H9 (cell line): Measurements from ENCODE around the gene MAP1S. TPM values are rescaled to one million over a fixed set of nuclear protein-coding genes. Genes with fewer than 3 reads are reported as not detected.
A peak's percentile ranks its signal among the peaks of the same experiment; 100 is the strongest.

Experiments used
- DNase-seq: peaks from one replicate; pipeline ENCODE4 v3.0.0-alpha.2; 2017
- H2AFZ ChIP-seq: one replicate; pipeline ENCODE4 v1.6.1; 2013; ENCODE audit warnings: mild to moderate bottlenecking, low read length, control low read depth, moderate library complexity
- H2AK5ac ChIP-seq: 2 replicates; pipeline ENCODE4 v1.6.1; 2013; ENCODE audit warnings: low read length, control low read depth, mixed read lengths; ENCODE audit not compliant: insufficient read length
- H2BK120ac ChIP-seq: one replicate; pipeline ENCODE4 v1.6.1; 2013; ENCODE audit warnings: low read depth, mild to moderate bottlenecking, low read length, control low read depth, inconsistent platforms; ENCODE audit not compliant: poor library complexity, severe bottlenecking
- H2BK12ac ChIP-seq: 2 replicates; pipeline ENCODE4 v1.6.1; 2013; ENCODE audit warnings: low read length, control low read depth, mixed read lengths, low read depth; ENCODE audit not compliant: insufficient read length
- H2BK15ac ChIP-seq: 2 replicates; pipeline ENCODE4 v1.6.1; 2013; ENCODE audit warnings: low read depth, low read length, control low read depth
- H2BK20ac ChIP-seq: one replicate; pipeline ENCODE4 v1.6.1; 2013; ENCODE audit warnings: low read depth, mild to moderate bottlenecking, low read length, control low read depth, inconsistent platforms; ENCODE audit not compliant: poor library complexity, severe bottlenecking
- H2BK5ac ChIP-seq: 2 replicates; pipeline ENCODE4 v1.6.1; 2013; ENCODE audit warnings: low read length, control low read depth, mixed read lengths; ENCODE audit not compliant: insufficient read length
- H3K14ac ChIP-seq: 2 replicates; pipeline ENCODE4 v1.6.1; 2013; ENCODE audit warnings: low read length, control low read depth; ENCODE audit not compliant: insufficient read depth
- H3K18ac ChIP-seq: 2 replicates; pipeline ENCODE4 v1.6.1; 2013; ENCODE audit warnings: low read depth, mild to moderate bottlenecking, mixed read lengths, low read length, control low read depth; ENCODE audit not compliant: insufficient read length
- H3K23ac ChIP-seq: 2 replicates; pipeline ENCODE4 v1.6.1; 2013; ENCODE audit warnings: low read length, control low read depth, mixed read lengths, low read depth; ENCODE audit not compliant: insufficient read length
- H3K23me2 ChIP-seq: 2 replicates; pipeline ENCODE4 v1.6.1; 2013; ENCODE audit warnings: low read depth, mild to moderate bottlenecking, mixed read lengths, low read length, control low read depth; ENCODE audit not compliant: insufficient read length, poor library complexity, severe bottlenecking
- H3K27ac ChIP-seq: 2 replicates; pipeline ENCODE4 v1.5.1; 2013; ENCODE audit warnings: low read length, control low read depth, mixed read lengths, low read depth; ENCODE audit not compliant: insufficient read length
- H3K27me3 ChIP-seq: 2 replicates; pipeline ENCODE4 v1.6.1; 2013; ENCODE audit warnings: low read length, control low read depth, inconsistent platforms; ENCODE audit not compliant: insufficient read depth
- H3K4ac ChIP-seq: 2 replicates; pipeline ENCODE4 v1.6.1; 2013; ENCODE audit warnings: low read depth, mild to moderate bottlenecking, control low read depth, inconsistent platforms, low read length, moderate library complexity
- H3K4me1 ChIP-seq: 2 replicates; pipeline ENCODE4 v1.6.1; 2013; ENCODE audit warnings: low read length, control low read depth, inconsistent platforms; ENCODE audit not compliant: insufficient read depth
- H3K4me2 ChIP-seq: 2 replicates; pipeline ENCODE4 v1.6.1; 2013; ENCODE audit warnings: low read length, control low read depth, mixed read lengths; ENCODE audit not compliant: insufficient read length, insufficient read depth
- H3K56ac ChIP-seq: 2 replicates; pipeline ENCODE4 v1.6.1; 2013; ENCODE audit warnings: low read depth, mild to moderate bottlenecking, mixed read lengths, low read length, control low read depth; ENCODE audit not compliant: insufficient read length
- H3K79me1 ChIP-seq: 2 replicates; pipeline ENCODE4 v1.6.1; 2013; ENCODE audit warnings: low read depth, mild to moderate bottlenecking, moderate library complexity, low read length, control low read depth, inconsistent platforms; ENCODE audit not compliant: insufficient read depth, poor library complexity, severe bottlenecking
- H3K79me2 ChIP-seq: 2 replicates; pipeline ENCODE4 v1.6.1; 2013; ENCODE audit warnings: low read length, control low read depth, inconsistent platforms; ENCODE audit not compliant: insufficient read depth
- H3K9ac ChIP-seq: 2 replicates; pipeline ENCODE4 v1.6.1; 2013; ENCODE audit warnings: low read length, control low read depth, mixed read lengths; ENCODE audit not compliant: insufficient read length; ENCODE audit errors: extremely low read depth
- H3K9me3 ChIP-seq: one replicate; pipeline ENCODE4 v1.6.1; 2013; ENCODE audit warnings: low read depth, low read length, inconsistent platforms; ENCODE audit not compliant: control insufficient read depth
- H3T11ph ChIP-seq: one replicate; pipeline ENCODE4 v1.6.1; 2013; ENCODE audit warnings: mild to moderate bottlenecking, low read length, control low read depth, inconsistent platforms
- H4K20me1 ChIP-seq: one replicate; pipeline ENCODE4 v1.6.1; 2013; ENCODE audit not compliant: control insufficient read depth, insufficient read length, insufficient read depth
- H4K5ac ChIP-seq: 2 replicates; pipeline ENCODE4 v1.6.1; 2013; ENCODE audit warnings: low read depth, mild to moderate bottlenecking, mixed read lengths, low read length, control low read depth; ENCODE audit not compliant: insufficient read length
- H4K8ac ChIP-seq: replicated peaks from 2 replicates; pipeline ENCODE4 v1.6.1; 2013; ENCODE audit warnings: low read length, control low read depth, mixed read lengths, low read depth; ENCODE audit not compliant: insufficient read length
- H4K91ac ChIP-seq: 2 replicates; pipeline ENCODE4 v1.6.1; 2013; ENCODE audit warnings: low read depth, mild to moderate bottlenecking, moderate library complexity, mixed read lengths, low read length, control low read depth; ENCODE audit not compliant: insufficient read length
- H3K27ac Mint-ChIP-seq, 3 experiments: 2 replicates in 2 of 3; 3 replicates in 1 of 3; pipeline ENCODE4 v1.8.0; 2020 to 2021; ENCODE audit warnings: mixed read lengths in 3 of 3, mild to moderate bottlenecking in 1 of 3, moderate library complexity in 1 of 3
- H3K27me3 Mint-ChIP-seq: 2 replicates; pipeline ENCODE4 v1.8.0; 2021; ENCODE audit warnings: low read depth, mild to moderate bottlenecking, moderate library complexity, mixed read lengths
- H3K36me3 Mint-ChIP-seq, 3 experiments: 2 replicates in 2 of 3; 3 replicates in 1 of 3; pipeline ENCODE4 v1.8.0; 2020 to 2021; ENCODE audit warnings: low read depth in 3 of 3, mixed read lengths in 3 of 3; ENCODE audit not compliant: insufficient read depth in 1 of 3
- H3K4me1 Mint-ChIP-seq, 2 experiments: 2 replicates each; pipeline ENCODE4 v1.8.0; 2020; ENCODE audit warnings: mixed read lengths in 2 of 2
- H3K4me3 Mint-ChIP-seq, 2 experiments: 2 replicates in 1 of 2; 3 replicates in 1 of 2; pipeline ENCODE4 v1.8.0; 2020 to 2021; ENCODE audit warnings: mild to moderate bottlenecking in 2 of 2, mixed read lengths in 2 of 2, moderate library complexity in 1 of 2
- H3K9me3 Mint-ChIP-seq, 2 experiments: 2 replicates in 1 of 2; 3 replicates in 1 of 2; pipeline ENCODE4 v1.8.0; 2020; ENCODE audit warnings: mild to moderate bottlenecking in 2 of 2, mixed read lengths in 2 of 2, moderate library complexity in 1 of 2
- CTCF ChIP-seq: fragments of 200-600 bp; sonication (generic); conservative IDR thresholded peaks from 3 replicates; pipeline ENCODE4 v1.8.0; 2021; ENCODE audit warnings: antibody characterized with exemption, mild to moderate bottlenecking
- WGBS: extraction: QIAGEN DNeasy Blood & Tissue Kit; methylation state at CpG from one replicate; pipeline ENCODE4 v1.1.7; 2013; ENCODE audit warnings: missing lambda C conversion rate, low lambda C conversion rate, mixed read lengths; ENCODE audit not compliant: insufficient read length; ENCODE audit errors: extremely low coverage; 5-methylcytosine and 5-hydroxymethylcytosine counted together
- total RNA-seq: library from RNA; stranded (reverse); gene quantifications from 2 replicates; pipeline ENCODE4 v1.2.1, GENCODE V29; 2021

Gene MAP1S
- total RNA-seq, 1 experiment from 2014 or later, result 160 TPM

GRCh38 chr19:17735410-17735809, 16.1 kb downstream of the MAP1S start:
- H3K27ac ChIP-seq, result no peak overlapping the region
- no peak overlapping the region for H2AK5ac ChIP-seq
- H2BK20ac ChIP-seq, result no peak overlapping the region
- DNase-seq, result no peak
- no peak overlapping the region for H3K56ac ChIP-seq
- H3K4me1 Mint-ChIP-seq, result peaks cover 7 to 8% of the 10 kb centered on the region in 2 experiments
- no peak overlapping the region for H4K91ac ChIP-seq
- no peak overlapping the region for H2AFZ ChIP-seq
- no peaks in the 10 kb centered on the region for H3K9me3 Mint-ChIP-seq
- H2BK15ac ChIP-seq, result no peak overlapping the region
- no peak overlapping the region for H3K4me3 Mint-ChIP-seq
- no peak overlapping the region for H2BK120ac ChIP-seq
- H4K5ac ChIP-seq, result no peak overlapping the region
- H3K36me3 Mint-ChIP-seq, result peaks cover 26 to 68% (median 47%) of the 10 kb centered on the region in 3 experiments
- H3K9ac ChIP-seq, result no peak overlapping the region
- H3K27me3 ChIP-seq, result no peaks in the 10 kb centered on the region
- H3K23me2 ChIP-seq, result no peaks in the 10 kb centered on the region
- no peaks in the 10 kb centered on the region for H3K79me1 ChIP-seq
- TF ChIP-seq CTCF, result no peak
- H3K14ac ChIP-seq, result no peak overlapping the region
- no peaks in the 10 kb centered on the region for H3K27me3 Mint-ChIP-seq
- peaks cover 3% of the 10 kb centered on the region; the same call in 1 of the 2 replicates for H3K79me2 ChIP-seq
- no peak overlapping the region for H4K8ac ChIP-seq
- H2BK12ac ChIP-seq, result no peak overlapping the region
- peaks cover 5% of the 10 kb centered on the region for H4K20me1 ChIP-seq
- H3K23ac ChIP-seq, result no peak overlapping the region
- no peak overlapping the region for H3K18ac ChIP-seq
- no peaks in the 10 kb centered on the region for H3K9me3 ChIP-seq
- H2BK5ac ChIP-seq, result no peak overlapping the region
- no peaks in the 10 kb centered on the region for H3K4me1 ChIP-seq
- no peak overlapping the region for H3K4ac ChIP-seq
- WGBS, result no CpG with 5 or more reads among the region's 5 CpGs
- no peak overlapping the region for H3T11ph ChIP-seq
- no peak overlapping the region for H3K4me2 ChIP-seq
- peak overlapping the region in 1 of 3 experiments; percentile 18; a peak in 1 of 7 replicates for H3K27ac Mint-ChIP-seq
